Naive B cell (primary cell): ENCODE results near the gene HHAT. TPM values are rescaled to one million over a fixed set of nuclear protein-coding genes. Genes with fewer than 3 reads are reported as not detected.
A peak's percentile ranks its signal among the peaks of the same experiment; 100 is the strongest.
"Not testable (repeated sequence)": the region's sequence is repeated elsewhere in the genome, so short reads cannot be mapped to it uniquely, and the experiment has no call there.

Experiments used
- ATAC-seq, 2 donors: fragments of 150-1000 bp; cut with Tn5 transposase; 2 replicates each; pipeline ENCODE4 v1.10.0; 2021; ENCODE audit warnings: low read depth in 2 of 2, mild to moderate bottlenecking in 2 of 2, moderate library complexity in 2 of 2
- DNase-seq: peaks from one replicate; pipeline ENCODE4 v3.0.0; 2022
- H3K27ac Mint-ChIP-seq, 6 donors: one replicate each; pipeline ENCODE4 v1.8.0; 2020 to 2022; ENCODE audit warnings: mild to moderate bottlenecking in 6 of 6, mixed read lengths in 6 of 6, moderate library complexity in 5 of 6, inconsistent platforms in 2 of 6
- H3K27me3 Mint-ChIP-seq, 3 donors: one replicate each; pipeline ENCODE4 v1.8.0; 2021 to 2022; ENCODE audit warnings: mixed read lengths in 3 of 3, mild to moderate bottlenecking in 1 of 3
- H3K36me3 Mint-ChIP-seq, 2 donors: one replicate each; pipeline ENCODE4 v1.8.0; 2020 to 2022; ENCODE audit warnings: mixed read lengths in 2 of 2, inconsistent platforms in 1 of 2, mild to moderate bottlenecking in 1 of 2
- H3K4me1 Mint-ChIP-seq, 3 donors: one replicate each; pipeline ENCODE4 v1.8.0; 2020 to 2022; ENCODE audit warnings: mixed read lengths in 3 of 3, inconsistent platforms in 1 of 3, mild to moderate bottlenecking in 1 of 3, moderate library complexity in 1 of 3
- H3K4me3 Mint-ChIP-seq, 8 donors: one replicate each; pipeline ENCODE4 v1.8.0; 2020 to 2022; ENCODE audit warnings: mild to moderate bottlenecking in 8 of 8, mixed read lengths in 8 of 8, moderate library complexity in 8 of 8, inconsistent platforms in 2 of 8
- H3K9me3 Mint-ChIP-seq, 7 donors: one replicate each; pipeline ENCODE4 v1.8.0; 2020 to 2022; ENCODE audit warnings: mixed read lengths in 7 of 7, mild to moderate bottlenecking in 5 of 7, inconsistent platforms in 2 of 7, moderate library complexity in 1 of 7
- polyA plus RNA-seq, 6 donors: library from polyadenylated mRNA; unstranded; fragments of 300-500 nt; fragmentation: Illumina TruSeq; gene quantifications; one replicate each; pipeline ENCODE4 v1.2.3, GENCODE V29; 2021; ENCODE audit warnings: low read depth in 6 of 6

The HHAT gene
- polyA plus RNA-seq, 6 donors from 2014 or later = 0.69 to 2.8 (median 1.6) TPM; not detected in 1

GRCh38 chr1:210347112-210347511 is 18.4 kb downstream of the HHAT start:
- Mint-ChIP-seq H3K27me3 (no peaks in the 10 kb centered on the region), H3K4me1 (peaks cover 0 to 3% (median 0%) of the 10 kb centered on the region in 3 donors), H3K4me3 (no peak overlapping the region), H3K27ac (peak overlapping the region in 5 of 6 donors; percentile 6 to 86 (median 43)), H3K9me3 (no peaks in the 10 kb centered on the region), H3K36me3 (no peaks in the 10 kb centered on the region)
- peak in 1 of 2 donors; percentile 8 for ATAC-seq
- DNase-seq = no peak

GRCh38 chr1:210351496-210351895 is 22.8 kb downstream of the HHAT start:
- DNase-seq (no peak), ATAC-seq (no peak)
- Mint-ChIP-seq H3K9me3 (no peaks in the 10 kb centered on the region), H3K4me3 (no peak overlapping the region), H3K36me3 (peaks cover 0 to 4% of the 10 kb centered on the region in 2 donors), H3K4me1 (peaks cover 0 to 7% (median 6%) of the 10 kb centered on the region in 3 donors), H3K27me3 (no peaks in the 10 kb centered on the region), H3K27ac (no peak overlapping the region)

- ATAC-seq = no peak
- H3K27ac Mint-ChIP-seq = no peak overlapping the region
Measured at GRCh38 chr1:210352575-210352974, 23.9 kb downstream of the HHAT start.

GRCh38 chr1:210354305-210354704 is 25.6 kb downstream of the HHAT start:
- ATAC-seq, H3K27ac Mint-ChIP-seq, H3K4me1 Mint-ChIP-seq, H3K9me3 Mint-ChIP-seq, DNase-seq, H3K36me3 Mint-ChIP-seq, H3K27me3 Mint-ChIP-seq, H3K4me3 Mint-ChIP-seq: not testable (repeated sequence)

More at GRCh38 chr1:210352575-210352974, 23.9 kb downstream of the HHAT start:
- Mint-ChIP-seq H3K9me3 (no peaks in the 10 kb centered on the region), H3K4me1 (peaks cover 0 to 6% (median 4%) of the 10 kb centered on the region in 3 donors), H3K4me3 (no peak overlapping the region), H3K36me3 (peaks cover 0 to 4% of the 10 kb centered on the region in 2 donors), H3K27me3 (no peaks in the 10 kb centered on the region)
- no peak for DNase-seq

GRCh38 chr1:210358626-210359025 is 29.9 kb downstream of the HHAT start:
- Mint-ChIP-seq H3K4me1 (peaks cover 2 to 3% (median 3%) of the 10 kb centered on the region in 3 donors), H3K4me3 (no peak overlapping the region), H3K36me3 (peaks cover 0 to 4% of the 10 kb centered on the region in 2 donors), H3K9me3 (no peaks in the 10 kb centered on the region), H3K27me3 (no peaks in the 10 kb centered on the region), H3K27ac (peak overlapping the region in 1 of 6 donors; percentile 62)
- ATAC-seq = no peak
- no peak for DNase-seq

- Mint-ChIP-seq H3K27me3 (no peaks in the 10 kb centered on the region), H3K36me3 (peaks cover 0 to 4% of the 10 kb centered on the region in 2 donors), H3K27ac (no peak overlapping the region), H3K4me1 (peaks cover 0 to 3% (median 0%) of the 10 kb centered on the region in 3 donors), H3K4me3 (no peak overlapping the region), H3K9me3 (no peaks in the 10 kb centered on the region)
- no peak for ATAC-seq
- no peak for DNase-seq
Measured at GRCh38 chr1:210359255-210359654, 30.6 kb downstream of the HHAT start.

- Mint-ChIP-seq H3K36me3 (no peaks in the 10 kb centered on the region), H3K27ac (no peak overlapping the region), H3K4me1 (peaks cover 0 to 3% (median 0%) of the 10 kb centered on the region in 3 donors), H3K27me3 (no peaks in the 10 kb centered on the region), H3K4me3 (no peak overlapping the region), H3K9me3 (no peaks in the 10 kb centered on the region)
- ATAC-seq (peak in 1 of 2 donors; percentile 39), DNase-seq (no peak)
Measured at GRCh38 chr1:210360852-210361477, 32.3 kb downstream of the HHAT start.

GRCh38 chr1:210361665-210362064 is 33.0 kb downstream of the HHAT start:
- Mint-ChIP-seq H3K27ac (peak overlapping the region in 2 of 6 donors; percentile 4 to 57), H3K27me3 (no peaks in the 10 kb centered on the region), H3K4me3 (no peak overlapping the region), H3K9me3 (no peaks in the 10 kb centered on the region), H3K36me3 (no peaks in the 10 kb centered on the region), H3K4me1 (peaks cover 0 to 3% (median 0%) of the 10 kb centered on the region in 3 donors)
- DNase-seq (no peak), ATAC-seq (no peak)

- H3K36me3 Mint-ChIP-seq = no peaks in the 10 kb centered on the region
Measured at GRCh38 chr1:210362526-210362925, 33.8 kb downstream of the HHAT start.

GRCh38 chr1:210363119-210363518 is 34.4 kb downstream of the HHAT start:
- Mint-ChIP-seq H3K27ac (no peak overlapping the region), H3K4me3 (no peak overlapping the region), H3K36me3 (no peaks in the 10 kb centered on the region), H3K4me1 (peaks cover 0 to 3% (median 0%) of the 10 kb centered on the region in 3 donors), H3K27me3 (no peaks in the 10 kb centered on the region), H3K9me3 (no peaks in the 10 kb centered on the region)
- ATAC-seq (no peak), DNase-seq (no peak)

More at GRCh38 chr1:210362526-210362925, 33.8 kb downstream of the HHAT start:
- no peaks in the 10 kb centered on the region for H3K27me3 Mint-ChIP-seq
- no peak overlapping the region for H3K4me3 Mint-ChIP-seq
- ATAC-seq (no peak), DNase-seq (no peak)
- no peak overlapping the region for H3K27ac Mint-ChIP-seq
- H3K9me3 Mint-ChIP-seq = no peaks in the 10 kb centered on the region
- H3K4me1 Mint-ChIP-seq = peaks cover 0 to 3% (median 0%) of the 10 kb centered on the region in 3 donors

GRCh38 chr1:210364479-210364878 is 35.8 kb downstream of the HHAT start:
- peaks cover 0 to 3% (median 0%) of the 10 kb centered on the region in 3 donors for H3K4me1 Mint-ChIP-seq
- H3K36me3 Mint-ChIP-seq = no peaks in the 10 kb centered on the region
- DNase-seq (no peak), ATAC-seq (no peak)
- H3K4me3 Mint-ChIP-seq = no peak overlapping the region
- H3K9me3 Mint-ChIP-seq = no peaks in the 10 kb centered on the region
- no peak overlapping the region for H3K27ac Mint-ChIP-seq
- H3K27me3 Mint-ChIP-seq = no peaks in the 10 kb centered on the region

- no peak overlapping the region for H3K4me3 Mint-ChIP-seq
- no peaks in the 10 kb centered on the region for H3K27me3 Mint-ChIP-seq
- no peak overlapping the region for H3K27ac Mint-ChIP-seq
- ATAC-seq (no peak), DNase-seq (no peak)
- H3K4me1 Mint-ChIP-seq = no peaks in the 10 kb centered on the region
- no peaks in the 10 kb centered on the region for H3K9me3 Mint-ChIP-seq
- H3K36me3 Mint-ChIP-seq = no peaks in the 10 kb centered on the region
Measured at GRCh38 chr1:210366767-210367166, 38.1 kb downstream of the HHAT start.

GRCh38 chr1:210367566-210367965 is 38.9 kb downstream of the HHAT start:
- H3K9me3 Mint-ChIP-seq = no peaks in the 10 kb centered on the region
- H3K27ac Mint-ChIP-seq = no peak overlapping the region
- DNase-seq (no peak), ATAC-seq (no peak)
- H3K36me3 Mint-ChIP-seq = no peaks in the 10 kb centered on the region
- H3K4me1 Mint-ChIP-seq = no peaks in the 10 kb centered on the region
- H3K4me3 Mint-ChIP-seq = no peak overlapping the region
- H3K27me3 Mint-ChIP-seq = no peaks in the 10 kb centered on the region

GRCh38 chr1:210369425-210369824 is 40.7 kb downstream of the HHAT start:
- Mint-ChIP-seq H3K27me3 (no peaks in the 10 kb centered on the region), H3K4me1 (no peaks in the 10 kb centered on the region), H3K4me3 (peak overlapping the region in 1 of 8 donors; percentile 1), H3K9me3 (no peaks in the 10 kb centered on the region), H3K36me3 (no peaks in the 10 kb centered on the region), H3K27ac (peak overlapping the region in 1 of 6 donors; percentile 48)
- no peak for ATAC-seq
- DNase-seq = no peak
